Calu3 (cell line): ENCODE measurements around the gene MYL7. TPM values are rescaled to one million over a fixed set of nuclear protein-coding genes. Genes with fewer than 3 reads are reported as not detected.

Experiments
- BruUV-seq: library from RNA; stranded (reverse); fragments of 400-500 nt; replicated peaks from 2 replicates; lab custom pipeline; 2021; lab: Mats Ljungman, UMichigan
- CTCF ChIA-PET: fragments of 300-600 bp; sonication (Branson Sonifier 250); formaldehyde crosslinking; loops from one replicate; lab custom pipeline; 2022; ENCODE audit warnings: antibody characterized with exemption; lab: Charles Lee
- DNase-seq: peaks from one replicate; pipeline ENCODE4 v3.0.0; 2022
- H3K27ac Mint-ChIP-seq: one replicate; pipeline ENCODE4 v1.8.0; 2022; ENCODE audit warnings: mixed read lengths; ENCODE audit not compliant: unreplicated experiment
- H3K27me3 Mint-ChIP-seq: one replicate; pipeline ENCODE4 v1.8.0; 2022; ENCODE audit warnings: mixed read lengths; ENCODE audit not compliant: unreplicated experiment
- H3K36me3 Mint-ChIP-seq: one replicate; pipeline ENCODE4 v1.8.0; 2022; ENCODE audit warnings: mild to moderate bottlenecking, moderate library complexity, mixed read lengths; ENCODE audit not compliant: insufficient read depth, unreplicated experiment
- H3K4me1 Mint-ChIP-seq: one replicate; pipeline ENCODE4 v1.8.0; 2022; ENCODE audit warnings: mild to moderate bottlenecking, low read depth, mixed read lengths; ENCODE audit not compliant: unreplicated experiment
- H3K4me3 Mint-ChIP-seq: one replicate; pipeline ENCODE4 v1.8.0; 2022; ENCODE audit warnings: mild to moderate bottlenecking, low read depth, moderate library complexity, mixed read lengths; ENCODE audit not compliant: unreplicated experiment
- H3K9me3 Mint-ChIP-seq: one replicate; pipeline ENCODE4 v1.8.0; 2022; ENCODE audit warnings: low read depth, mixed read lengths; ENCODE audit not compliant: unreplicated experiment
- CTCF ChIP-seq: fragments of 200-600 bp; IDR thresholded peaks from one replicate; pipeline ENCODE4 v1.8.0; 2022; ENCODE audit warnings: antibody characterized with exemption; ENCODE audit not compliant: unreplicated experiment
- intact Hi-C: fragments of 100-400 bp; cut with micrococcal nuclease; formaldehyde crosslinking; loops from one replicate; pipeline ENCODE4 v1.10.0; 2022; ENCODE audit not compliant: unreplicated experiment
- total RNA-seq: library from RNA; stranded (reverse); gene quantifications from 2 replicates; pipeline ENCODE4 v1.2.3, GENCODE V29; 2022

Gene MYL7
- total RNA-seq, 1 experiment from 2014 or later: not detected

- H3K27ac Mint-ChIP-seq: no peak overlapping the region
- intact Hi-C loops: no loop called here
- peaks cover 32% of the 10 kb centered on the region for H3K36me3 Mint-ChIP-seq
- no peaks in the 10 kb centered on the region for H3K9me3 Mint-ChIP-seq
- no peak overlapping the region for H3K4me3 Mint-ChIP-seq
- H3K4me1 Mint-ChIP-seq: peaks cover 6% of the 10 kb centered on the region
- H3K27me3 Mint-ChIP-seq: peaks cover 69% of the 10 kb centered on the region
- no peak for DNase-seq
- CTCF ChIA-PET: no interaction called here
- no TSS peak for BruUV-seq
- TF ChIP-seq CTCF: no peak
Measured at GRCh38 chr7:44109991-44110390, 31.1 kb downstream of the MYL7 start.

GRCh38 chr7:44108768-44109750 is 32.1 kb downstream of the MYL7 start:
- no peaks in the 10 kb centered on the region for H3K9me3 Mint-ChIP-seq
- H3K4me1 Mint-ChIP-seq: peaks cover 6% of the 10 kb centered on the region
- no TSS peak for BruUV-seq
- no peak overlapping the region for H3K4me3 Mint-ChIP-seq
- H3K36me3 Mint-ChIP-seq: peaks cover 26% of the 10 kb centered on the region
- no peak for DNase-seq
- CTCF ChIA-PET: no interaction called here
- peaks cover 74% of the 10 kb centered on the region for H3K27me3 Mint-ChIP-seq
- intact Hi-C loops: no loop called here
- no peak for TF ChIP-seq CTCF
- H3K27ac Mint-ChIP-seq: no peak overlapping the region

DNA sequence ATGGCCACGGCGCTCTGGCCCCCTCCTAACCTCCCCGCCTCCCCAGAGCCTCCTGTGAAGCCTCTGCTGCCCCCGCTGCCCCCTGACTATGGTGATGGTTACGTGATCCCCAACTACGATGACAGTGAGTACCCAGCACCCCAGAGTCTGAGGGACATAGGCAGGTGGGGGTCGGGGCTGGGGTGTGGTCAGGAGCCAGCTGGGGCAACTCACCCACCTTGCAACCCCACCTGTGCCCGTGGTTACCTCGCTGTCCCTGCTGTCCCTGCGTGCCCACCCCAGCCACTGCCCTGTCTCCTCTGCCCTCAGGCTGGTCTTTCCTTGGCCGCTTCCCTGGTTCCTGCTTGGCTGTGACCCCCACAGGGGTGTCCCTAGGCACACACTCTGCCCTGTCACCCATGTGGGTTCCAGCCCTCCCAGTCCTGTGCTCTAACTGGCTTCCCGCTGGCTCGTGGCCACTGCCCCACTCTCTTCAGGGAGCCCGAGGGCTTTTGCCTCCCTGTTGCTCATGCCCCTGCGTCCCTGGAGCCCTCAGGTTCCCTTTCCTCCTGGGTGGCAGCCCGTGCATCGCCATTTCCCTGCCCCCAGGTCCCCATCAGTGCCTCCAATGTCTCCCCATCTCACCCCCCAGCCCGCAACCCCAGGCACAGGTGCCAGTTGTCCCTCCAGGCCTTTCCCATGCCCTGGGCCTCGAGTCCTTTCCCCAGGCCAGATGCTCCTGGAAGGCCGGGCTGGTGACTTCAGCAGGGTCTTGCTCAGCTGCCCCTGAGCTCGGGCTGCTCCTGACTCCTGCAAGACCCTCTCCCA is 33.0 kb downstream of the MYL7 start:
- Mint-ChIP-seq H3K27ac (no peak overlapping the region), H3K36me3 (peaks cover 17% of the 10 kb centered on the region)
- CTCF ChIA-PET: no interaction called here

More for the DNA sequence above, 33.0 kb downstream of the MYL7 start:
- no peak for TF ChIP-seq CTCF
- no peak for DNase-seq
- intact Hi-C loops: no loop called here
- H3K4me1 Mint-ChIP-seq: peaks cover 6% of the 10 kb centered on the region
- BruUV-seq: no TSS peak
- peaks cover 82% of the 10 kb centered on the region for H3K27me3 Mint-ChIP-seq
- no peak overlapping the region for H3K4me3 Mint-ChIP-seq
- no peaks in the 10 kb centered on the region for H3K9me3 Mint-ChIP-seq
